Stimulated activated CD4-positive, alpha-beta T cell treated with anti-CD3 and anti-CD28 coated beads, TNF-alpha, amount 100 ng/mL, for 1 hour (primary cell): ENCODE data around the gene FBXW10.
"Not testable (repeated sequence)": the region's sequence is repeated elsewhere in the genome, so short reads cannot be mapped to it uniquely, and the experiment has no call there.

Experiments used
- DNase-seq, 3 donors: peaks; one replicate each; pipeline ENCODE4 v3.0.0-alpha.2; 2020; ENCODE audit warnings: low read depth in 3 of 3, low spot score in 1 of 3

Gene FBXW10

GRCh38 chr17:18821430-18821829 lies 77.6 kb downstream of the FBXW10 start:
- not testable (repeated sequence) for DNase-seq

GRCh38 chr17:18827613-18828012 lies 83.8 kb downstream of the FBXW10 start:
- DNase-seq: not testable (repeated sequence)
